GM12878 (cell line): ENCODE measurements around the gene HSP90AA1. TPM values are rescaled to one million over a fixed set of nuclear protein-coding genes. Genes with fewer than 3 reads are reported as not detected.
"Not testable (repeated sequence)": the region's sequence is repeated elsewhere in the genome, so short reads cannot be mapped to it uniquely, and the experiment has no call there.

ENCODE experiments used
- ATAC-seq: fragments of 200-7000 bp; cut with Tn5 transposase; 3 replicates; pipeline ENCODE4 v1.9.1; 2020; ENCODE audit warnings: mild to moderate bottlenecking, moderate library complexity
- BruUV-seq: library from RNA; stranded (reverse); fragments of 400-500 nt; replicated peaks from 2 replicates; lab custom pipeline; 2021; lab: Mats Ljungman, UMichigan
- CTCF ChIA-PET: fragments of 300-600 bp; sonication (Branson Sonifier 250); formaldehyde crosslinking; extraction: SDS; loops from one replicate; lab custom pipeline; 2021; ENCODE audit warnings: inconsistent platforms; lab: Yijun Ruan, JAX
- POLR2A ChIA-PET: fragments of 350-600 bp; formaldehyde crosslinking; extraction: SDS; loops from one replicate; lab custom pipeline; 2021; ENCODE audit warnings: inconsistent platforms; lab: Charles Lee
- RAD21 ChIA-PET: fragments of 300-600 bp; sonication (Branson Sonifier 250); formaldehyde crosslinking; loops from one replicate; lab custom pipeline; 2023; ENCODE audit warnings: antibody characterized with exemption; ENCODE audit not compliant: unreplicated experiment; lab: Charles Lee
- SMC1A ChIA-PET: fragments of 300-600 bp; sonication (Branson Sonifier 250); formaldehyde crosslinking; loops from one replicate; lab custom pipeline; 2023; ENCODE audit not compliant: unreplicated experiment, uncharacterized antibody; lab: Charles Lee
- DNase-seq: peaks from one replicate; pipeline ENCODE4 v3.0.0-alpha.2; 2011; ENCODE audit warnings: low read depth, low spot score
- FAIRE-seq: peaks from 3 replicates; lab custom pipeline; 2011; peaks lifted over from hg19 to GRCh38; lab: Jason Lieb, UNC
- H2AFZ ChIP-seq: 2 replicates; pipeline ENCODE4 v1.6.0; 2011; ENCODE audit warnings: low read depth, low read length, control low read depth; ENCODE audit not compliant: control insufficient read depth
- H3K27ac ChIP-seq: 2 replicates; pipeline ENCODE4 v1.5.1; 2011; ENCODE audit warnings: control low read depth; ENCODE audit not compliant: control insufficient read depth, insufficient read depth
- H3K27me3 ChIP-seq, 2 experiments: replicated peaks in 1 of 2; 2 replicates each; pipeline versions ENCODE4 v1.6.0 to v1.6.1; 2011; ENCODE audit warnings: low read length in 1 of 2; ENCODE audit not compliant: control insufficient read depth in 2 of 2, insufficient read depth in 2 of 2
- H3K36me3 ChIP-seq, 2 experiments: 2 replicates each; pipeline ENCODE4 v1.5.1; 2011; ENCODE audit warnings: low read length in 1 of 2; ENCODE audit not compliant: control insufficient read depth in 2 of 2, insufficient read depth in 2 of 2
- H3K4me1 ChIP-seq: 2 replicates; pipeline ENCODE4 v1.6.1; 2011; ENCODE audit warnings: mild to moderate bottlenecking, low read length, moderate library complexity, mixed read lengths; ENCODE audit not compliant: control insufficient read depth, insufficient read depth
- H3K4me2 ChIP-seq: 2 replicates; pipeline ENCODE4 v1.6.0; 2011; ENCODE audit warnings: control low read depth; ENCODE audit not compliant: control insufficient read depth, insufficient read depth
- H3K4me3 ChIP-seq: fragments of 200-600 bp; sonication (generic); 2 replicates; pipeline ENCODE4 v1.5.1; 2016
- H3K79me2 ChIP-seq: 2 replicates; pipeline ENCODE4 v1.6.0; 2011; ENCODE audit warnings: low read length; ENCODE audit not compliant: control insufficient read depth, insufficient read depth
- H3K9ac ChIP-seq: 2 replicates; pipeline ENCODE4 v1.8.0; 2011; ENCODE audit warnings: low read length, control low read depth, mixed read lengths; ENCODE audit not compliant: control insufficient read depth, insufficient read depth
- H3K9me3 ChIP-seq: replicated peaks from 3 replicates; pipeline ENCODE4 v1.5.1; 2011; ENCODE audit warnings: mild to moderate bottlenecking, low read length; ENCODE audit not compliant: control insufficient read depth, insufficient read depth
- H4K20me1 ChIP-seq: 2 replicates; pipeline ENCODE4 v1.6.0; 2011; ENCODE audit not compliant: control insufficient read depth, insufficient read depth
- FOS ChIP-seq: IDR thresholded peaks from 3 replicates; pipeline ENCODE4 v1.6.1; 2011; ENCODE audit warnings: borderline replicate concordance; ENCODE audit not compliant: insufficient read length; ENCODE audit errors: extremely low read depth
- POLR2A ChIP-seq: IDR thresholded peaks from 2 replicates; pipeline ENCODE4 v1.6.1; 2011; ENCODE audit warnings: low read depth, mild to moderate bottlenecking, low read length
- POLR2AphosphoS5 ChIP-seq: IDR thresholded peaks from 2 replicates; pipeline ENCODE4 v1.6.1; 2011; ENCODE audit warnings: mild to moderate bottlenecking, low read length, inconsistent platforms
- WGBS: methylation state at CpG from one replicate; pipeline ENCODE4 v1.1.6; 2016; ENCODE audit warnings: low lambda C conversion rate; ENCODE audit not compliant: insufficient replicate concordance, insufficient coverage; ENCODE audit errors: missing lambda C conversion rate; 5-methylcytosine and 5-hydroxymethylcytosine counted together
- in situ Hi-C: fragments of 300-500 bp; cut with MboI; formaldehyde crosslinking; loops from 9 replicates; pipeline ENCODE4 v1.14.3; 2018; ENCODE audit warnings: mixed read lengths
- intact Hi-C: fragments of 100-400 bp; cut with micrococcal nuclease; formaldehyde crosslinking; loops from one replicate; pipeline ENCODE4 v1.14.2; 2022; ENCODE audit not compliant: unreplicated experiment
- polyA plus RNA-seq, 11 experiments: library from polyadenylated mRNA; depleted of rRNA in 4 of 11; unstranded in 6 of 11; stranded (reverse) in 5 of 11; fragments of >200 nt; fragmentation: Nextera tagmentation in 4 of 11; fragmentation: Illumina TruSeq in 1 of 11; extraction: Ambion mirVana in 4 of 11; extraction: Trizol in 1 of 11; gene quantifications; 1 replicate in 1 of 11; 2 replicates in 10 of 11; pipeline versions ENCODE4 v1.2.1 to v1.2.3, GENCODE V29; 2011 to 2016; ENCODE audit warnings: inconsistent platforms in 2 of 11, missing spikeins in 2 of 11, low read depth in 1 of 11
- total RNA-seq, 4 experiments: library from RNA; depleted of rRNA in 3 of 4; stranded (reverse); fragments of >200 nt in 3 of 4; fragmentation: Illumina TruSeq in 1 of 4; extraction: Trizol in 1 of 4; gene quantifications; 2 replicates each; pipeline versions ENCODE4 v1.2.1 to v1.2.3, GENCODE V29; 2013 to 2021

Gene HSP90AA1
- total and polyA plus RNA-seq, 10 of the 15 experiments (the other 5 are each of a cell fraction or from before 2014, with no cell fraction given), result 262 to 1,315 (median 635) TPM

GRCh38 chr14:102078361-102078791, 8.5 kb downstream of the HSP90AA1 start:
- H3K79me2 ChIP-seq, H3K27ac ChIP-seq, POLR2A ChIA-PET, H3K4me2 ChIP-seq, in situ Hi-C loops, H3K4me1 ChIP-seq, FAIRE-seq, RAD21 ChIA-PET, H3K4me3 ChIP-seq, H2AFZ ChIP-seq, DNase-seq, ATAC-seq, BruUV-seq, CTCF ChIA-PET, H3K9me3 ChIP-seq, H3K9ac ChIP-seq, intact Hi-C loops, H3K27me3 ChIP-seq, SMC1A ChIA-PET, H4K20me1 ChIP-seq: not testable (repeated sequence)
- TF ChIP-seq POLR2A, result peak; percentile 34; the same call in 1 of the 2 replicates
- H3K36me3 ChIP-seq, result peaks cover 10 to 36% of the 10 kb centered on the region in 2 experiments
- 94% methylated on average over 11 of the region's 11 CpGs for WGBS

- H3K4me1 ChIP-seq, result no peaks in the 10 kb centered on the region
- no peak overlapping the region for H3K4me3 ChIP-seq
- peaks cover 7 to 25% of the 10 kb centered on the region in 2 experiments for H3K36me3 ChIP-seq
- intact Hi-C loops, result no loop called here
- no TSS peak for BruUV-seq
- H3K27me3 ChIP-seq, result no peaks in the 10 kb centered on the region
- POLR2A ChIA-PET, result interaction anchor here (0.7 kb wide), 1 partner anchor 124 kb away, joined by 3 read pairs; no protein-coding TSS in a partner anchor
- CTCF ChIA-PET, result no interaction called here
- WGBS, result 82% methylated on average over 5 of the region's 5 CpGs
- no peaks in the 10 kb centered on the region; the same call in 2 of the 3 replicates for H3K9me3 ChIP-seq
- in situ Hi-C loops, result no loop called here
- H3K9ac ChIP-seq, result no peak overlapping the region
- H2AFZ ChIP-seq, result no peak overlapping the region
- no peak for FAIRE-seq
- H4K20me1 ChIP-seq, result no peaks in the 10 kb centered on the region
- DNase-seq, result no peak
- SMC1A ChIA-PET, result no interaction called here
- RAD21 ChIA-PET, result no interaction called here
- H3K4me2 ChIP-seq, result no peak overlapping the region
- peaks cover 5% of the 10 kb centered on the region for H3K79me2 ChIP-seq
- H3K27ac ChIP-seq, result no peak overlapping the region
- ATAC-seq, result peak; percentile 24
- TF ChIP-seq FOS, result no peak
- TF ChIP-seq POLR2AphosphoS5, result peak; percentile 65
Measured at GRCh38 chr14:102077382-102077709, 9.5 kb downstream of the HSP90AA1 start.
